GM19193 (cell line): ENCODE measurements around the gene FAM20B.

Source experiments
- POLR2A ChIP-seq: IDR thresholded peaks from 4 replicates; pipeline ENCODE4 v1.6.1; 2011; ENCODE audit not compliant: insufficient read depth, insufficient read length; ENCODE audit errors: extremely low read depth

Gene FAM20B

GRCh38 chr1:179025125-179025974 is at the start of gene FAM20B:
TSS of gene FAM20B (plus strand) at chr1:179025894. CDS start at chr1:179043848, 17,954 bp downstream.
- TF ChIP-seq POLR2A, result no peak

- TF ChIP-seq POLR2A, result no peak
Observed at GRCh38 chr1:178976541-178976940, 49.2 kb upstream of the FAM20B start.

- TF ChIP-seq POLR2A, result no peak
Observed at GRCh38 chr1:178986204-178986603, 39.5 kb upstream of the FAM20B start.

- no peak for TF ChIP-seq POLR2A
Observed at GRCh38 chr1:178993559-178993958, 32.1 kb upstream of the FAM20B start.

- no peak for TF ChIP-seq POLR2A
Observed at GRCh38 chr1:178997428-178997827, 28.3 kb upstream of the FAM20B start.

- TF ChIP-seq POLR2A, result no peak
Observed at GRCh38 chr1:178998295-178998694, 27.4 kb upstream of the FAM20B start.

GRCh38 chr1:178999061-178999460 is 26.6 kb upstream of the FAM20B start:
- no peak for TF ChIP-seq POLR2A

GRCh38 chr1:179001451-179001850 is 24.2 kb upstream of the FAM20B start:
- TF ChIP-seq POLR2A, result no peak

GRCh38 chr1:179002552-179003345 is 22.9 kb upstream of the FAM20B start:
- no peak for TF ChIP-seq POLR2A

- no peak for TF ChIP-seq POLR2A
Observed at GRCh38 chr1:179003512-179004066, 22.1 kb upstream of the FAM20B start.

GRCh38 chr1:179007233-179007632 is 18.5 kb upstream of the FAM20B start:
- TF ChIP-seq POLR2A, result no peak

GRCh38 chr1:179010671-179011070 is 15.0 kb upstream of the FAM20B start:
- TF ChIP-seq POLR2A, result no peak

- TF ChIP-seq POLR2A, result no peak
Observed at GRCh38 chr1:179012038-179012437, 13.7 kb upstream of the FAM20B start.

- TF ChIP-seq POLR2A, result no peak
Observed at GRCh38 chr1:179014123-179014522, 11.6 kb upstream of the FAM20B start.

- TF ChIP-seq POLR2A, result no peak
Observed at GRCh38 chr1:179015396-179015795, 10.3 kb upstream of the FAM20B start.

- TF ChIP-seq POLR2A, result no peak
Observed at GRCh38 chr1:179016706-179017382, 8.8 kb upstream of the FAM20B start.
